HG02840 (cell line): ENCODE measurements around the gene SKA2.
"Not testable (repeated sequence)": the region's sequence is repeated elsewhere in the genome, so short reads cannot be mapped to it uniquely, and the experiment has no call there.

Experiments
- ATAC-seq: cut with Tn5 transposase; IDR thresholded peaks from one replicate; pipeline ENCODE4 v1.9.1; 2021; ENCODE audit warnings: mild to moderate bottlenecking, moderate library complexity, moderate number of reproducible peaks; ENCODE audit not compliant: unreplicated experiment, low FRiP score

SKA2 gene

DNA sequence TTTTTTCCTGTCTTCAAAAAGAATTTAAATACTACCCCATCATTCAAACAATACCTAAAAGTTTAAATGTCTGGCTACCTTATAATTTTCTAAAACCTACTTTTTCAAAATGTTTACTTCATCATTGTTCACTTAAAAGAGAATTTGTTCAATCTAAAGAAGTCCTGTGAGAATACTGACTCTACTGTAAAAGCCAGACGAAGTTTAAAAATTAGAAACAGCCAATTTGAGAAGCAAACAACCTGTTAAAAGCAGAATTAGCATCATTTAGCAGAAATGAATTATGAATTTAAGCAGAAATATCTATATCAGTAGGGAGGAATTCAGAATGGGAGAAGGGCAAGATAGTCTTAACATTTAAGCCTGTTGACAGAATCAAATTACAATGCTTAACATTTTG, 2.1 kb downstream of the SKA2 start:
- ATAC-seq, result no peak

DNA sequence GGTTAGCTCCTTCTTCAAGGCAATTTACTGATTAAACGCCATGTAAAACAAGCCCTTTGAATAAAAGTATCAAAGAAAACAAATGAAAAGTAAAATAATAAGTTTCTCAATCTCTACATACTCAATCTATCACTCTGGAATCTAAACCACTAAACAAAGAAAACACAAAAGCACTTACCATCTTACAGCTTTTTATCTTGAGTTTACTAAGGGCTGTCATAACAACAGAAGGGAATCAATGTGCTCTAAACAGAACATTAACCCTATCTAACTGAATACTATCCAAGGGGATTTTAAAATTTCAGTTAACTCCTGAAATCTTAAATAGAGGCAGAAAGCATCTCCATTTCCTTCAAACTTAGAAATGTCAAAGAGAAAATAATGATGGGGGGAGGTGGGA, 3.4 kb downstream of the SKA2 start:
- no peak for ATAC-seq

DNA sequence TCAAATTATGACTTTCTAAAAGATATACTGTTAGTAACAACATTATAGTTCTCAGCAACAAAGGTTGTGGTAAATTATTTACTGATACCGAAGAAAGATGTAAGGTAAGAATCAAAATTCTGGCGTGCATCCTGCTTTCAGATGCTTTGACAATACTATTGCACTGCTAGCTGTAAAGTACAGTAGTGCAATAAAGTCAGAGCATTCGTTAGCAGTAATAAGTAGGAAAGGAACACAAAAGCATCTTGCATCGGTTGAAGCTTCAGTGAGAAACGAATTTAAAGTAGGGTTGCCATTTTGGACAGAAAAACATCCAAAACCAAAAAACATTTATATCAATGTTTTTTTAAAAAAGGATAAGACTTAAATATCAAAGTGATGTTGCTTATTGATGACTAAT, 4.0 kb downstream of the SKA2 start:
- ATAC-seq, result no peak

DNA sequence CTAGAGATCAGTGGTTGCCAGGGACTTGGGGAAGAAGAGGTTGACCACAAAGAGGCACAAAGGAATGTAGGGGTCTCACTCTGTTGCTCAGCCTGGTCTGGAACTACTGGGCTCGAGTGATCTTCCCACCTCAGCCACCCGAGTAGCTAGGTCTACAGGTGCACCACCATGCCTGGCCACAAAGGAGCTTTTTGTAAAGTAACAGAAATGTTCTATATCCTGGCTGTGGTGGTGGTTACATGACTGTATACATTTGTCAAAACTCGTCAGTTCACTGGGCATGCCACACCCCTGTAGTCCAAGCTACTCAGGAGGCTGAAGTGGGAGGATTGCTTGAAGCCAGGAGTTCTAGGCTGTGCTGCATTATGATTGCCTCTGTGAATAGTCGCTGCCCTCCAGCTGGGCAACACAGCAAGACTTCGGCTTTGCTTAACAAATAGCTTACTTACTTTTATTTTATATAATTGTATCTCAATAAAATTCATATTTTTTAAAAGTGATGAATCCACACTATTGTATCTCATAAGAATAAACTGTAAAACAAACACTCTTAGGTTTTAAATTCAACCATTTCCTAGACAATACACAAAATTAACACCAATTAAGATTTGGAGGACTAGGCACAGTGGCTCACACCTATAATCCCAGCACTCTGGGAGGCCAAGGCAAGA, 5.0 kb downstream of the SKA2 start:
- ATAC-seq, result no peak

DNA sequence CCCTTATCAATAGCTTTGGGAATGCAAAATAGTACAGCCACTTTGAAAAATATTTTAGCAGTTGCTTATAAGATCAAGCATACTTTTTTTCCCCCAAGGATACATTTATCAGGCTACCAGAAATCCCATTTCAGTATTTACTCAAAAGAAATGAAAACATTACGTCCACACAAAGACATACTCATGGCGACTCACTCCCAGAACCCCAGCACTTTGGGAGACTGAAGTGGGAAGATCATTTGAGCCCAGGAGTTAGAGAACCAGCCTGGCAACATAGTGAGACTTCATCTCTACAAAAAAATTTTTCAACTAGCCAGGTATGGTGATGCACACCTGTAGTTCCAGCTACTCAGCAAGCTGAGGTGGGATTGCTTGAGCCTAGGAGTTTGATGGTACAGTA, 5.9 kb downstream of the SKA2 start:
- ATAC-seq, result no peak

DNA sequence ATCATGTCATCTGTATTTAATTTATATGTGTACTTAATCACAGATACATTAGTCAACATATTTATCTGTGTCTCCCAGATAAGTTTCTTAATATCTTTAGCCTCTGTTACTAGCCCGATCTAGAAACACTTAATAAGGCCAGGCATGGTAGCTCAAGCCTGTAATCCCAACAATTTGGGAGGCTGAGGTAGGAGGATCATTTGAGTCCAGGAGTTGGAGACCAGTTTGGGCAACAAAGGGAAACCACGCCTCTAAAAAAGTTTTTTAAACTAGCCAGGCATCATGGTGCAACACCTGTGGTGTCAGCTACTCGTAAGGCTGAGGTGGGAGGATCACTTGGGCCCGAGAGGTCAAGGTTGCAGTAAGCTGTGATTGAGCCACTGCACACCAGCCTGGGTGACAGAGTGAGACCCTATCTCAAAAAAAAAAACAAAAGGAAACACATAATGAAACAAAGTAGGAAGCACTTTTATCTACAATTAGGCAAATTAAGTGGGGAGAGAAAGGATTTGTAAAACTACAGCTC, 9.4 kb downstream of the SKA2 start:
- ATAC-seq, result no peak

DNA sequence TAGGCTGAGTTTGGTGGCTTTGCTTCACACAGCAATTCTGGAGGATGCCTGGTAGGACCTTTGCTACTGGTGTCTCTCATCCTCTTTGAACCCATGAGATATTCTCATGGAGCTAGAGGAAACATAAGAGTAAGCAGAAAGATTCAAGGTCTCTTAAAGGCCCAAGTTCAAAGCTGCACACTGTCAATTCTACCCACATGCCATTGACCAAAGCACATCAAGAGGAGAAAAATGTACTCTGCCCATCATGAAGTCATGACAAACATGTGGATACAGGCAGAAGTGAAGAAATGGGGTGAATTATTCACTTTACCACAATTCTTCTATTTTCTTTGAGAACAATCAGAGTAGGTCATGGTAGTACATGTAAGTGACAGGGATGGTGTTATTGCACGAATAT, 13.1 kb downstream of the SKA2 start:
- ATAC-seq, result no peak

DNA sequence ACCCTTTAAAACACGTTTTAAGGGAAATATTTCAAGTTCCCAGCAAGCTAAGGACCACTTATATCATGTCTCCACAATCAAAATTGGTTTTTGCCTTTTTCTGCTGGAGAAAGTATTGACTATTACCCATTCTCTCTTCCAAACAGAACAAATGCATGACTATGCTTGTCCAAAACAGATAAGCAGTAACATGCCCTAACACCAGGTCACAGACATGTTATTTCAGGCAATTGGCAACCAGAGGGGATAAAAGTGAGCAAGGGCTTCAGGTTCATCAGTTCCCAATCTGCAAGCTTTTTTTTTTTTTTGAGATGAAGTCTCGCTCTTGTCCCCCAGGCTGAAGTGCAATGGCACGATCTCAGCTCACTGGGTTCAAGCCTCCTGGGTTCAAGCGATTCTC, 15.0 kb downstream of the SKA2 start:
- ATAC-seq, result no peak

DNA sequence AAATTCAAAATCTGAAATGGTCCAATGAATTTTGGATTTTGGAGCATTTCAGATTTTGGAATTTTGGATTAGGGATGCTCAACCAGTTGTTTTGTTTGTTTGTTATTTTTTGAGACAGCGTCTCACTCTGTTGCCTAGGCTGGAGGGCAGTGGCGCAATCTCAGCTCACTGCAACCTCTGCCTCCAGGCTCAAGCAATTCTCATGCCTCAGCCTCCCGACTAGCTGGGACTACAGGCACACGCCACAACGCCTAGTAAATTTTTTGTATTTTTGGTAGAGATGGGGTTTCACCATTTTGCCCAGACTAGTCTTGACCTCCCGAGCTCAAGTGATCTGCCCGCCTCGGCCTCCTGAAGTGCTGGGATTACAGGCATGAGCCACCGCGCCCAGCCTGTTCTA, 16.6 kb downstream of the SKA2 start:
- not testable (repeated sequence) for ATAC-seq

DNA sequence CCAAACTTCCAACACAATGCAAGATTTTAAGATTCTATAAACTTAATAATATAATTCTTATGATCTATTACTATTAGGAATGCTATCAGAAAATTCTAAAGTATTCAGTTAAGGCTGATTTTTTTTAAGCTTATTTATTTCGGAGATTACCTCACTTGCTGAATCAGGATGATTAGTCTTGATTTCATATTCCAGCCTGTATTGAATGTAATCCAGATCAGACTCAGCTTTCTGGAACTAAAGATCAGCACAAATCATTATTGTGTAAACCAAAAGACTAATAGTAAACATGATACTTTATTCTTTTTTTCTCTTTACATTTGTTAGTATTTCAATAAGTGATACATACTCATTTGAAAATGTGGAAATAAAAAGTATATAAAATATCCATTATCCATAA, 23.9 kb downstream of the SKA2 start:
- no peak for ATAC-seq

DNA sequence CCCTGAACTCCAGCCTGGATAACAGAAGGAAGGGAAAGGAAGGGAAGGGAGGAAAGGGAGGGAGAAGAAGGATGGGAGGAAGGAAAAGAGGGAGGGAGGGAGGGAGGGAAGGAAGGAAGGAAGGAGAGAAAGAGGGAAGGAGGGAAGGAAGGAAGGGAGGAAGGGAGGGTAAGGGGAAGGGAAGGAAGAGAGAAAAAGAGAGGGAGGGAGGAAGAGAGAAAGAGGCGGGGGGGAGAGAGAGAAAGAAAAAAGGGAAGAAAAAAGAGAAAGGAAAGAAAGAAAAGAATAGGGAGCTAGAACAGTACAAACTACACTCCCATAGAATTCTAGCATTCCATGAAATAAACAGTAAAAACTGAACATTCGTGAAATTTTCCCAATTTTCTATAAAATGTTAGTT, 25.2 kb downstream of the SKA2 start:
- no peak for ATAC-seq

DNA sequence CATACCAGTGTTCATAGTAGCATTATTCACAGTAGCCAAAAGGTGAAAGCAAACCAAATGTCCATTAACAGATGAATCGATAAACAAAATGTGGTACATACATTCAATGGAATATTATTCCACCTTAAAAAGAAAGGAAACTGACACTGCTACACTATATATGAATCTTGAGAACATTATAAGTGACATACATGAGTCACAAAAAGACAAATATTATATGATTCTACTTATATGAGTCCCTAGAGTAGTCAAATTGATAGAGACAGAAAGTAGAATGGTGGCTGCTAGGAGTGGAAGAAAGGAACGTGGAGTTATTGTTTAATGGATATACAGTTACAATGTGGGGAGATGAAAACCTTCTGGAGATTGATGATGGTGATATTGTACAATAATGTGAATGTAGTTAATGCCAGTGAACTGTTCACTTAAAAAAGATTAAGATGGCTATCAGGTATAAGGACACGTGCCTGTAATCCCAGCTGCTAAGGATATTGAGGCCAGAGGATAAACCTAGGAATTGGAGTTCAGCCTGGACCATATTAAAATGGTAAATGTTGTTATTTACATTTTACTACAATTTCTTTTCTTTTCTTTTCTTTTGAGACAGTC, 28.1 kb downstream of the SKA2 start:
- ATAC-seq, result no peak

DNA sequence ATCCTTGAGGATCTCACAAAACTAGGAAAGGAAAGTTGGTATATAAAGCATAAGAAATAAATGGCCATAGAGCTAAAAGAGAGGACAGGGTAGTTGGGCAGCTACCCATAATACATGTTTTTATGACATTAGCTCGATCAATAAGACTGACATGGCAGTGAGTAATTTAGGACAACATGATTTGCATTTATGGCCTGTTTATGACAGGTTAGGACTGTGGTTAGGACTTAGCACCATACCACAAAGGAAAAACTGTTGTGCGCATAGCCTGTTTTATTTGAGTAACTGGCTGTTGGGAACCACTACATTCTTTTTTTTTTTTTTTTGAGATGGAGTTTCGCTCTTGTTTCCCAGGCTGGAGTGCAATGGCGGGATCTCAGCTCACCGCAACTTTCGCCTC, 30.3 kb downstream of the SKA2 start:
- ATAC-seq, result no peak

DNA sequence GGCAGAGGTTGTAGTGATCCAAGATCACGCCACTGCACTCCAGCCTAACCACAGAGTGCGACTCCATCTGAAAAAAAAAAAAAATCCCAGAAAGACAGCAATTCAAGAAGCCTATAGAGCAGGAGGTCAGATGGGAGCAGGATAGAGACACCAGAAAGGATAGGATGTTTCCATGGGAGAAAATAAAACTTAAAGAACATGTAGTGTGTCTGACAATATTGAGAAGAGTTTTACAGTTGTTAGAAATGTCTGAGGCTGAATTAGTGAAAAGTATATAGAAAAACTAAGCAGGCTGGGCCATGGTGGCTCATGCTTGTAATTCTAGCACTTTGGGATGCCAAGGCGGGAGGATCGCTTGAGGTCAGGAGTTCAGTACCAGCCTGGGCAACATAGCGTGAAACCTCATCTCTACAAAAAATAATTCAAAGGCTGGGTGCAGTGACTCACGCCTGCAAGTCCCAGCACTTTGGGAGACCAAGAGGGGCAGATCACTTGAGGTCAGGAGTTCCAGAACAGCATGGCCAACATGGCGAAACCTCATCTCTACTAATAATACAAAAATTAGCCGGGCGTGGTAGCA, 33.0 kb downstream of the SKA2 start:
- no peak for ATAC-seq

DNA sequence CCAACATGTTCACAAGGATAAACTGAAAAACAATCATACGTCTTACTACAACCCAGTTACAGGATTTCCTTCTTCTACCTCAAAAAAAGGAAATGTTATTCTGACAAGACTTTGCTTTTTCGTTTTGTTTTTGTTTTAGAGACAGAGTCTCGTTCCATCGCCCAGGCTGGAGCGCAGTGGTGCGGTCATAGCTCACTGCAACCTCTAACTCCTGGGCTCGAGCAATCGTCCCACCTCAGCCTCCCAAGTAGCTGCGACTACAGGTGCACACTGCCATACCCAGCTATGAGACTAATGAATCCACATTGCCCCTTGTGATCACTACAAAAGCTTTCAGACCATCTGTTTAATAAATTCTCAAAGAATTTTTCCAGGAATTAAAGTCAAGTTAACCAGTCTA, 39.5 kb downstream of the SKA2 start:
- ATAC-seq, result no peak

DNA sequence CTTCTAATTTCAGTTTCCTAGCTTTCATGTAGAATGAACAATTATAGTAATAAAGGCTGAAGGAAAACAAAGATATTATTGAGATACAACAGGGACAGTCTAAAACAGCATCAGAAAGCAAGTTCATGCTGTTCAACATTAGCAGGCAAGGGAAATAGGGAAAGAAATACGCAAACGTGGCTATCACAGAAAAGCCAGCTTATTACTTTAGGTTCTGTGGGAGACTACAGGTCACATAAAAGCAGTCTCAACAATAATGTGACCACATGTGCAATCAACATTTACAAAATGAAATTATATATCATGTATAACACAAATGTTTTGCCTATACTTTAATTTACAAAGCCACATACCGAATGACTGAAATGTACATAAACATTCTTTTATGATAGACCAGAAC, 43.4 kb downstream of the SKA2 start:
- no peak for ATAC-seq

DNA sequence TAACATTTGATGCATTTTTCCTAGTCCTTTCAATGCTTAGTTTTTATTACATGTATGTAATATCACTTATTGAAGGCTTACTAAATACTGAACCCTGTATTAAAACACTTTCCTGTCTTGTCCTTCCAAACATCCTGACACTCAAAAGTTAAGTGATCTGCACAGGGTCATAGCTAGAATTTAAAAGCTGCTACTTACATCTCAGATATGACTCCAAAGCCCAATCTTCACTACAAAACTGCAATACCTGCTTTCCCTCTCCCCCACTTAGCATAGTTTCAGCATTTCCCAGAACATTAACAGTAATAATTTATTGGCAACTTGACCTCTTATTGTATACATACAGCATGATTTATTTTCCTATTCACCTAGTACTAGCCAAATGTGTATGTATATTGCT, 44.0 kb downstream of the SKA2 start:
- no peak for ATAC-seq

DNA sequence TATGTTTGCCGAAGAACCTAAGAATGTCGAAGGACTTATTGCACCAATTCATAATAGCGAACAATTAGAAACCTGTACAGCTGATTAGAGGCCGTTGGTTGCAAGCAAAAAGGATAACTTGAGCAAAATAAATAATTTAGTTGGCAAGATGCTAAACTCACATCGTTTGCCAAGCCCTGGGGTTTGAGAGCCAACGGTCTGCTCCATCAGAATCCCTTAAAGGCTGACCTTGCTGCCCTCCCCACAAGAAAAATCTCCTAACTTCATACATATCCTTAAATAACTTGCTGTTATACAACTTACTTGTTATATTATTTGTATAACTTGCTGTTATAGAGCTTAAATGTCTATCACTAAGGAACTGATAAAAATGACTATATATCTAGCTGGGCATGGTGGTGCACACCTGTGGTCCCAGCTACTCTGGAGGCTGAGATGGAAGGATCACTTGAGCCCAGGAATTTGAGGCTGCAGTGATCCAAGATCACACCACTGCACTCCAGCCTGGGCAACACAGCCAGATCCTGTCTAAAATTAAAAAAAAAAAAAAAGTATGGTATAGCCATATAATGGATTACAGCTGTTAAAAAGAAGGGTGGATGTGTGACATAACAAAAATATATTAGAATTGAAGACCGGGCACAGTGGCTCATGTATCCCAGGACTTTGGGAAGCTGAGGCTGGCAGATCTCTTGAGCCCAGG, 46.4 kb downstream of the SKA2 start:
- no peak for ATAC-seq

DNA sequence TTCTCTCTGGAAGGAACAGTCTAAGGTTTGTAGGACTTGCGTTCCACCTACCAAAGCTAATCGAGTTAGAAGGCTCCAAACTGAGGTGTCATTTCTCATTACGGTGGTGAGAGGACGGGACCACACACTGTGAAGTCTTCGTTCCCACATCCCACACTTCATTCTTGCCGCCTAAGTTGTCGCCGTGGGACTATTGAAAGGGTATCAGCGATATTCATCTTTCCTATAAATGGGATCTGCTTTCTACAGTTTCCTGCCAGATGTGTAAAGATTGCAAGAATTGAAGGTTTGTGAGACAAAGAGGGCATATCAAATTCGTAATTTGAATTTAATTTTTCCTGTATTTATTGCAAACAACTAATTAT, 47.7 kb downstream of the SKA2 start:
- ATAC-seq, result no peak

DNA sequence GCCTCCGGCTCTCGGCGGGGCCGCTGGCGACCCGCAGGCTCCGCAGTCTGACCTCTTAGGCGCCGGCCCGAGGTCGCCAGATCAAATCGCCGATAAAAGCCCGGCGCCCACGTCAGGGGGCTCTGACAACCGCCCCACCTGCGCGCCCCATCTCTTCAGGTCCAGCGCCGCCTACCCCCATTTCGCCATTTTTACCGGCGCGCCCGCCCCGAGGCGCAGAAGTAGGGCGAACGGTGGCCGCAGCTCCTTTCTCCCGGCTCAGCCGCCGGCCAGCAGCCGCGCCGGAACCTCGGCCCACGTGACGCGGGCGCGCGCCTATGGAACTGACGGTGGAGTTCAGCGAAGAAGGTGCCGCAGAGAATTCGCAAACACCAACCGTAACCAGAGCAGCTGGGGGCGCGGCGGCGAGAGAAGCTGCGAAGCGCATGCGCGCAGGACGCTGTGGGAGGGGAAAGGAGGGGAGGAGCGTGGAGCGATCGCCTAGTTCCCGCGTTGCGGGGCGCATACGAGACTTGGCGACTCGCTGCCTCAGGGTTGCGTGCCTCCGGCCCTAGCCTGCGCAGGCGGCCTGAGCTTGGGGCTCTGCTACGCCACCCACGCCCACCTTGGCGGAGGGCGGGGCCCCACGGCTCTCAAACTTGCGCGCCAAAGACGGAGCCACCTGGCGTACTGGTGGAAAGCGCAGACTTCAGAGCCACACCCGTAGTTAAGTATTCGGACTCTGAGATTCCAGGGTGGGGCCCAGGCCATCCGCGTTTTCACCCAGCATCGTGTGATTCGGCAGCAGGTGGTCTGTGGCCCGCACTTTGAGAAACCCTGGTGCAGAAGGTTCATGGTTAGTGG, 48.3 kb downstream of the SKA2 start, which contains the start of gene TRIM37:
Gene TRIM37, minus strand, starts transcription at position 418 of the 843 bp plus-strand sequence. CDS start 419 bp downstream, outside the sequence.
- ATAC-seq, result peak; percentile 88
